GM12892 (cell line): ENCODE results near the gene ADAMTS5. TPM values are rescaled to one million over a fixed set of nuclear protein-coding genes. Genes with fewer than 3 reads are reported as not detected.

Source experiments
- DNase-seq: peaks from one replicate; pipeline ENCODE4 v3.0.0; 2011; ENCODE audit not compliant: insufficient read length
- FAIRE-seq: peaks from 2 replicates; lab custom pipeline; 2011; peaks lifted over from hg19 to GRCh38; lab: Jason Lieb, UNC
- POLR2A ChIP-seq: IDR thresholded peaks from 2 replicates; pipeline ENCODE4 v1.6.1; 2011; ENCODE audit warnings: low read depth, low read length, control low read depth
- POLR2AphosphoS5 ChIP-seq: IDR thresholded peaks from 2 replicates; pipeline ENCODE4 v1.6.1; 2011; ENCODE audit warnings: low read depth, low read length, control low read depth
- TAF1 ChIP-seq: IDR thresholded peaks from 2 replicates; pipeline ENCODE4 v1.6.1; 2011; ENCODE audit warnings: low read depth, mild to moderate bottlenecking, control low read depth, low read length, borderline replicate concordance
- polyA plus RNA-seq: library from polyadenylated mRNA; unstranded; fragments of >200 nt; gene quantifications from one replicate; pipeline ENCODE4 v1.2.1, GENCODE V29; 2012; ENCODE audit warnings: missing spikeins, inconsistent platforms; ENCODE audit not compliant: missing spikeins

The ADAMTS5 gene
- not detected for polyA plus RNA-seq

- no peak for FAIRE-seq
- TF ChIP-seq TAF1: no peak
- TF ChIP-seq POLR2A: no peak
- no peak for TF ChIP-seq POLR2AphosphoS5
- DNase-seq: no peak
Observed at GRCh38 chr21:26967062-26967913, at the start of gene ADAMTS5. Gene ADAMTS5, minus strand, starts transcription at chr21:26967088. Its CDS starts 697 bp downstream, at chr21:26966391.

- no peak for FAIRE-seq
- no peak for DNase-seq
- TF ChIP-seq POLR2AphosphoS5: no peak
- TF ChIP-seq POLR2A: no peak
- TF ChIP-seq TAF1: no peak
Observed at GRCh38 chr21:27001526-27001925, 34.6 kb upstream of the ADAMTS5 start.

- FAIRE-seq (no peak), DNase-seq (no peak)
- TF ChIP-seq POLR2AphosphoS5 (no peak), POLR2A (no peak), TAF1 (no peak)
Observed at GRCh38 chr21:26983576-26983975, 16.7 kb upstream of the ADAMTS5 start.

DNA sequence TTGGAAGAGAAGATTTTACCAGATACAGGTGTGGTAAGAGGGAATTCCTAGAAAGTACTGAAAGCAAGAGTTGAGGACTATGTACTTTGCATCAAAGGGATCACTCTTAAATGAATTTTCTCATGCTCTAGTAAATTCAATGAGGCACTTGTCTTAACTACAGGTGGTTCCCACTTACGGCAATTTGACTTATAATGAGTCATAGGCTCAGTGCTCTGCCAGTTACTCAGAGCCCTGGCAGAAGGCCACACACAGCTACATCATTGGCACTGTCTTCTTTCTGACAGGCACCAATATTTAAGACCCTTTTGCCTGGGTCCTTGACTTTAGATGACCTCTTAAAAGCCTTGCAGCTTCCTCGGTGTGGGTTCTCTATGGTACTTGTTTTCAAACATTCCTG, 15.9 kb upstream of the ADAMTS5 start:
- FAIRE-seq (no peak), DNase-seq (no peak)
- TF ChIP-seq TAF1 (no peak), POLR2AphosphoS5 (no peak), POLR2A (no peak)

DNA sequence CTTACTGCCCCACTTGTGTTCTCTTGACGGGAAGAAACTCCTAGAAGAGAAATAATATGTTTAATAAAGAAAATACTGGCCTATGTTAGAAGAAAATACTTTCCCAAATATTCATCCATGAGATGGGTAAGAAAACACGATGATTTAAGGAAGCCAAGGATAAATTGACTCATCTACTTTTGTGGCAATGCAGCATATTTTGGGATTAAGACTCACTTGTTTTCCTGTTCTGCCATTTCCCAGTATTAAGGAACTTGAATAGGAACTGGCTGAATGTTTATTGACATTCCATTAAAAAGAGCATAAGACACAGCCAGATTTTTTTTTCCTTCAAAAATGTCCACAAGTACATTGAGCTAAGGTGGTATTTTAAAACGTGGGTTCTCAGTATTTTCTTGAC, 10.9 kb upstream of the ADAMTS5 start:
- FAIRE-seq: no peak
- no peak for TF ChIP-seq POLR2A
- TF ChIP-seq POLR2AphosphoS5: no peak
- TF ChIP-seq TAF1: no peak

GRCh38 chr21:26973226-26973625, 6.3 kb upstream of the ADAMTS5 start:
- no peak for TF ChIP-seq POLR2AphosphoS5
- no peak for TF ChIP-seq TAF1
- no peak for TF ChIP-seq POLR2A
- FAIRE-seq (no peak), DNase-seq (no peak)

More for the DNA sequence above, 10.9 kb upstream of the ADAMTS5 start:
- no peak for DNase-seq

- TF ChIP-seq TAF1 (no peak), POLR2A (no peak), POLR2AphosphoS5 (no peak)
- FAIRE-seq (no peak), DNase-seq (no peak)
Observed at GRCh38 chr21:26972192-26972591, 5.3 kb upstream of the ADAMTS5 start.

DNA sequence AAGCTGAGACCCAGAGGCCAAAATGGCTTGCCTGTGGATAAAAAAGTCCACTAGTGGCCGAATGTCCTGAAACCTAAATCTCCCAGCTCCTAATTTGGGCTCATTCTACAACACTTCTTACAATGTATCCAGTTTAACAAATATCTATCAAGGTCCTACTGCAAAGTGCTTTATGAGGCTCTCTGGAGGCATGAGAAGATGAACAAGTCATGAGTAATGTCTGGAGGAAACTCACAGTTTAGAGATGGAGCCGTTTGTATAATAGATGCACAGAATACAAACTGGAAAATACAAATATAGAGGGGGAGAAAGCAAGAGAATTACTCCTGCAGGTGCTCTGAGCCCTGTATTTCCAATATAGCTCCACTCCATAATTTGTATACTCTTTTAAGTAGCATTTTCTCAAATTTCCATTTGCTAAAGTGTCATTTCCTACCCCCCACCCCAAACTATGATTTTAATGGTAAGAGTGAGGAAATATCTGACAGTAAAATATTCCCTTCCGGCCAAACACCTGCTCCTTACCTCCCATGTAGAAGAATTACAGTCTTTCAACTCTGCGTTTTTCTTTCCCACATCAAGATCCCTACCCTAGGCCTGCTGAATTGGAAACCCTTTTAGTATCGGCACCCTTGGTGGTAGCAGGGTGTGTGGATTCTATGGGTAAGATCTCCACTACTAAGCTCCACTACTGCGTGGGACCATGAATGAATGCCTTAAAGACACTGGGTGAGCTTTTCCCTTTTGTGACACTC, 3.3 kb upstream of the ADAMTS5 start:
- no peak for DNase-seq
- no peak for FAIRE-seq
- TF ChIP-seq TAF1 (no peak), POLR2AphosphoS5 (no peak), POLR2A (no peak)

DNA sequence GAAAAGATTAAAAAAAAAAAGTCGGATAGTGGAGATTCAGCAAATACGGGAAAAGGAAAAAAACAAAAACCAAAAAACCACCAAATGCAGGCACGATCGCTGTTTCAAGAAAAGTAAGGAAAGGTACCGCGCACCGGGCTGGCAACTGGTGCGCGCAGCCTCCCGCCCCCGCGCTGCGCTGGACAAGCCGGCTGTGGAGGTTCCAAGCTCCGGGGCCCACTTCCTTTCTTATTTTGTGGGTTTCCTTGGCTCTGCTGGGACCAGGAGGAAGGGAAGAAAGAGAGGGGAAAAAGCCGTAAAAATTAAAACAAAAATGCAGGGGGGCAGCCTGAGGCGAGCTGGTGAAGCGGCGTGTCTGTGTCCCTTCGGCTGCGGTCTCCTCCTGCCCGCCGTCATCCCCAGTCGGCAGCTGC, 233 bp downstream of the ADAMTS5 start:
- FAIRE-seq: no peak

DNA sequence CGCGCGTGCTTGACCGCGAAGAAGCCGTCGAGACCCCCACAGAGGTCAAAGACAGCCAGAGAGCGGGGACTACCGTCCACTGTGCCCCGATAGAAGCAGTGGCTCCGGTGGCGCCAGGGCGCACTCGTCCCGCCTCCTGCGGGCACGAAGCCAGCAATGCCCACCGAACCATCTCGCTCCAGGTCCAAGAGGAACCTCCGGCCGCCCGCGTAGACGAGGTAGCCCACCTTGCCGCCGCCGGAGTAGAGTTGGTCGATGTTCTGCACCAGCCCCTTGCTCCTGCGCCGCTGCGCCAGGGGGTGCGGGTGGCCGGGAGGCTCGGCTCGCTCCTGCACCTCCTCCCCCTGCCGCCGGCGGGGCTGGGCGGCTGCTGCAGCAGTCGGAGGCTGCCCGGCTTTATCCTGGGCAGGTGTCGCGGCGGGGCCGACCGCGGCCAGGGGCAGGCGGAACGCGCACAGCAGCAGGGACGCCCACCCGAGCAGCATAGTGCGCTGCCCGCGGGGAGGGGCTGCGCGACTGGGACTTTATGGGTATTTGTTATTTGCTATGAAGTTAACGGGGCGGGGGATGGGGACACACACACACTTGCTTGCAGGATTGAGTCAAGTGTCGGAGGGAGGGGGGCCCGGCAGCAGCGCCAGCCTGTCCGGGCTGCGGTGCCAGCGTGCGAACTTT, 844 bp downstream of the ADAMTS5 start:
- FAIRE-seq (no peak), DNase-seq (no peak)
- TF ChIP-seq POLR2AphosphoS5: no peak

More for the DNA sequence above, 233 bp downstream of the ADAMTS5 start:
- TF ChIP-seq TAF1 (no peak), POLR2AphosphoS5 (no peak), POLR2A (no peak)
- no peak for DNase-seq

DNA sequence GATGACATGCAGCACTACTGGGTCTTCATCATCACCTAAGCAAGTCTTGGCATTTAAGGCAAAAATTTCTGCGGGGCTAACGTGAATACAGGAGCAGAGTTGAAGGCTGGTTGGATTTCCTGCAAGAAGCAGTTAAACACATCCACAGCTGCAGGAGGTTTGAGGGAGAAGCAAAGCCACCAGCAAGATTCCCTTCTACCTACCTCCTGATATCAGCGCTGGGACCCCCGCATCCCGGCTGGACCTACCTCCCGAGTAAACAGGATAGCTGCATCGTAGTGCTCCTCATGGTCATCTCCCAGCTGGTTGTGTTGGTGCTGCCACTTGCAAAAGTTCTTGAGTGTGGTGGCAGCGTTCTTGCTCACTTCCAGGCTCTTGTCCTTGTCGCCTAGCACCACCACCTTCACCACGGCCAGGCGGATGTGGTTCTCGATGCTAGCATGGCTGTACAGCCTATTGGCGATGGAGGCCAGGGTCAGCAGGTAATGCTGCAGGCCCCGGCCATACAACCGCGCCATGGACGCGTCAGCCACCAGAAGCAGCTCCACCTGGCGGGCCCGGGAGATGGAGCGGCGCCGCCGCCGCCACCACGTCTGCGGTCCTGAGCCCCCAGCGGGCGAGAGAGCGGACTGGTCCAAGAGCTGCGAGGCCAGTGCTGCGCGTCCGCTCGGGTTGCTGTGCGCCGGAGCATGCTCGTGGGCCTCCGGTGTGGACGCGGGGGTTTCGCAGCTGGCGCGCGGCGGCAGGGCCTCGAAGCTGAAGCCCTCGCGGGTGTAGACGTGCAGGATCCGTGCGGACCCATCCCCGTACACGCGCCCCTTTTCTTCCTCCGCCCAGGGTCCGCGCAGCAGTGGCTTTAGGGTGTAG, 1.6 kb downstream of the ADAMTS5 start:
- no peak for DNase-seq
- FAIRE-seq: no peak
- TF ChIP-seq POLR2AphosphoS5 (no peak), POLR2A (no peak), TAF1 (no peak)
